ENCODE data around the gene PGM5.

- peak; percentile 73 for TF ChIP-seq CTCF (conservative IDR thresholded peaks at IDR 0.05; ENCODE audit: low read length)
- TF ChIP-seq EZH2phosphoT487 (IDR thresholded peaks at IDR 0.05; ENCODE audit: borderline replicate concordance) = no peak
These were observed 60.6 kb downstream of the PGM5 start for GRCh38 chr9:68416936-68417564.
